Upper lobe of left lung (tissue), 6 donors: ENCODE data around the gene ALDH1A1. TPM values are rescaled to one million over a fixed set of nuclear protein-coding genes. Genes with fewer than 3 reads are reported as not detected.

ENCODE experiments used
- ATAC-seq, 2 donors: fragments of 200-7000 bp; cut with Tn5 transposase; one replicate each; pipeline ENCODE4 v1.9.1; 2022; ENCODE audit warnings: mild to moderate bottlenecking in 2 of 2, moderate library complexity in 2 of 2; ENCODE audit not compliant: low FRiP score in 2 of 2
- DNase-seq, 2 donors: peaks; one replicate each; pipeline ENCODE4 v3.0.0-alpha.2; 2019 to 2020
- H3K27ac ChIP-seq, 4 donors: fragments of 200-600 bp; sonication (generic); one replicate each; pipeline ENCODE4 v1.5.1; 2016 to 2019
- H3K27me3 ChIP-seq, 4 donors: fragments of 200-600 bp; sonication (generic); one replicate each; pipeline ENCODE4 v1.5.1; 2017 to 2019
- H3K36me3 ChIP-seq, 4 donors: fragments of 200-600 bp; sonication (generic); one replicate each; pipeline ENCODE4 v1.5.1; 2016 to 2019
- H3K4me1 ChIP-seq, 4 donors: fragments of 200-600 bp; sonication (generic); one replicate each; pipeline ENCODE4 v1.5.1; 2018 to 2019
- H3K4me3 ChIP-seq, 4 donors: fragments of 200-600 bp; sonication (generic); one replicate each; pipeline ENCODE4 v1.5.1; 2017 to 2019; ENCODE audit warnings: mild to moderate bottlenecking in 2 of 4, moderate library complexity in 1 of 4
- H3K9me3 ChIP-seq, 4 donors: fragments of 200-600 bp; sonication (generic); one replicate each; pipeline ENCODE4 v1.5.1; 2018 to 2019
- CTCF ChIP-seq, 6 experiments: fragments of 450-650 bp in 4 of 6; fragments of 200-600 bp in 2 of 6; sonication (generic) in 2 of 6; IDR thresholded peaks; one replicate each; pipeline ENCODE4 v1.5.1; 2016 to 2019; ENCODE audit warnings: antibody characterized with exemption in 6 of 6
- EP300 ChIP-seq, 4 donors: sonication (generic); formaldehyde crosslinking; IDR thresholded peaks; one replicate each; pipeline ENCODE4 v1.5.1; 2017; ENCODE audit warnings: antibody characterized with exemption in 4 of 4, control low read depth in 2 of 4
- POLR2A ChIP-seq, 4 donors: fragments of 450-650 bp; IDR thresholded peaks; one replicate each; pipeline ENCODE4 v1.5.1; 2016 to 2017; ENCODE audit warnings: antibody characterized with exemption in 4 of 4, mild to moderate bottlenecking in 2 of 4
- POLR2AphosphoS5 ChIP-seq, 2 donors: sonication (generic); formaldehyde crosslinking; IDR thresholded peaks; one replicate each; pipeline ENCODE4 v1.5.1; 2017; ENCODE audit warnings: antibody characterized with exemption in 2 of 2
- WGBS, 2 donors: methylation state at CpG; one replicate each; pipeline ENCODE4 v1.1.5; 2017 to 2018; 5-methylcytosine and 5-hydroxymethylcytosine counted together
- total RNA-seq, 6 donors: library from RNA; depleted of rRNA in 4 of 6; stranded (reverse); fragments of >200 nt in 4 of 6; gene quantifications; one replicate each; pipeline versions ENCODE4 v1.1.0 to v1.2.1, GENCODE V29; 2016 to 2021
- donor health status: DM: no; HTN: no; CAD: no; lungs with moderate emphysema.
- donor health status: DM: no; HTN: yes; CAD: no; lungs with severe emphysema.

The ALDH1A1 gene
- total RNA-seq, 6 donors from 2014 or later: 81.7 to 230 (median 137) TPM

GRCh38 chr9:72911816-72912215, 41.0 kb downstream of the ALDH1A1 start:
- WGBS, 2 donors: 83 to 85% methylated on average over 2 of the region's 2 CpGs
- H3K27me3 ChIP-seq: no peaks in the 10 kb centered on the region
- peaks cover 0 to 20% (median 3%) of the 10 kb centered on the region in 4 donors for H3K36me3 ChIP-seq
- no peak overlapping the region for H3K4me3 ChIP-seq
- ATAC-seq: no peak
- H3K27ac ChIP-seq: no peak overlapping the region
- H3K4me1 ChIP-seq: no peaks in the 10 kb centered on the region
- H3K9me3 ChIP-seq: no peaks in the 10 kb centered on the region
- no peak for TF ChIP-seq EP300 (IDR thresholded peaks at IDR 0.05)
- no peak for TF ChIP-seq CTCF (IDR thresholded peaks at IDR 0.05)
- no peak for TF ChIP-seq POLR2AphosphoS5 (IDR thresholded peaks at IDR 0.05)
- no peak for TF ChIP-seq POLR2A (IDR thresholded peaks at IDR 0.05)
- DNase-seq: no peak

- TF ChIP-seq EP300 (IDR thresholded peaks at IDR 0.05) (no peak), CTCF (IDR thresholded peaks at IDR 0.05) (no peak), POLR2A (IDR thresholded peaks at IDR 0.05) (no peak), POLR2AphosphoS5 (IDR thresholded peaks at IDR 0.05) (no peak)
- H3K27me3 ChIP-seq: no peaks in the 10 kb centered on the region
- no peak for DNase-seq
- no peak overlapping the region for H3K27ac ChIP-seq
- no peak overlapping the region for H3K4me3 ChIP-seq
- 96 to 99% methylated on average over 2 of the region's 2 CpGs for WGBS, 2 donors
- ATAC-seq: no peak
- H3K4me1 ChIP-seq: no peaks in the 10 kb centered on the region
- no peaks in the 10 kb centered on the region for H3K9me3 ChIP-seq
- peaks cover 0 to 15% (median 1%) of the 10 kb centered on the region in 4 donors for H3K36me3 ChIP-seq
Observed at GRCh38 chr9:72911247-72911775, 41.5 kb downstream of the ALDH1A1 start.

GRCh38 chr9:72909428-72909827, 43.4 kb downstream of the ALDH1A1 start:
- 87 to 90% methylated on average over 3 of the region's 3 CpGs for WGBS, 2 donors
- Histone ChIP-seq H3K36me3 (peaks cover 0 to 21% (median 0%) of the 10 kb centered on the region in 4 donors), H3K4me1 (no peaks in the 10 kb centered on the region), H3K4me3 (no peak overlapping the region), H3K27me3 (no peaks in the 10 kb centered on the region), H3K9me3 (no peaks in the 10 kb centered on the region), H3K27ac (no peak overlapping the region)
- ATAC-seq (no peak), DNase-seq (no peak)
- TF ChIP-seq EP300 (IDR thresholded peaks at IDR 0.05) (no peak), POLR2AphosphoS5 (IDR thresholded peaks at IDR 0.05) (no peak), POLR2A (IDR thresholded peaks at IDR 0.05) (no peak), CTCF (IDR thresholded peaks at IDR 0.05) (no peak)

- no peak overlapping the region for H3K27ac ChIP-seq
- no peaks in the 10 kb centered on the region for H3K27me3 ChIP-seq
- H3K4me1 ChIP-seq: no peaks in the 10 kb centered on the region
- H3K36me3 ChIP-seq: peaks cover 0 to 25% (median 0%) of the 10 kb centered on the region in 4 donors
- 77 to 79% methylated on average over 5 of the region's 5 CpGs for WGBS, 2 donors
- no peak for ATAC-seq
- no peak for DNase-seq
- TF ChIP-seq CTCF (IDR thresholded peaks at IDR 0.05) (no peak), EP300 (IDR thresholded peaks at IDR 0.05) (no peak), POLR2AphosphoS5 (IDR thresholded peaks at IDR 0.05) (no peak), POLR2A (IDR thresholded peaks at IDR 0.05) (no peak)
- no peak overlapping the region for H3K4me3 ChIP-seq
- H3K9me3 ChIP-seq: no peaks in the 10 kb centered on the region
Observed at GRCh38 chr9:72907421-72907820, 45.4 kb downstream of the ALDH1A1 start.

GRCh38 chr9:72906810-72907209, 46.0 kb downstream of the ALDH1A1 start:
- TF ChIP-seq POLR2A (IDR thresholded peaks at IDR 0.05): no peak
- TF ChIP-seq EP300 (IDR thresholded peaks at IDR 0.05): no peak
- TF ChIP-seq POLR2AphosphoS5 (IDR thresholded peaks at IDR 0.05): no peak
- no peak for TF ChIP-seq CTCF (IDR thresholded peaks at IDR 0.05)
- WGBS, 2 donors: 74 to 96% methylated on average over 1 of the region's 1 CpG
- ATAC-seq (no peak), DNase-seq (no peak)
- Histone ChIP-seq H3K27me3 (no peaks in the 10 kb centered on the region), H3K27ac (no peak overlapping the region), H3K36me3 (peaks cover 0 to 25% (median 0%) of the 10 kb centered on the region in 4 donors), H3K9me3 (no peaks in the 10 kb centered on the region), H3K4me3 (no peak overlapping the region), H3K4me1 (no peaks in the 10 kb centered on the region)
